ENCODE measurements around the gene RNU1-1.
"Not testable (repeated sequence)": the region's sequence is repeated elsewhere in the genome, so short reads cannot be mapped to it uniquely, and the experiment has no call there.

Gene RNU1-1

DNA sequence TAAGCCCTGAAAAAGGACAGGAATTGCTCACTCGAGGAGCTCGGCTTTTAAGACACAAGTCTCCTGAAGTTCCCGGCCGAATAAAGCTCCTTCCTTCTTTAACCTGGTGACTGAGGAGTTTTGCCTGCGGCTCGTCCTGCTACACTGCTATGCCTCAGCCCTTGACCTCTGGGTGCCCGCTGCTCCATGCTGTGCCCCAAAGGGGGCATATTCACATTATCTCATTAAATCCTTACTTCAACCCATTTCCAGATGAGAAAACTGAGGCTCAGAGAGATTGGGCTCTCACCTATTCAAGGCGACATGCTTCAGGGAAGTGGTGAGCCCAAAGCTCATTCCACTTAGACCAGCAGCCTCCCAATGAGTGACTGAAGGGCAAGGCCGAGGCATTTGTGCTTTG is 20.4 kb downstream of the RNU1-1 start:
- DNase-seq (ENCODE audit: low read depth in 3 of 3): not testable (repeated sequence)

DNA sequence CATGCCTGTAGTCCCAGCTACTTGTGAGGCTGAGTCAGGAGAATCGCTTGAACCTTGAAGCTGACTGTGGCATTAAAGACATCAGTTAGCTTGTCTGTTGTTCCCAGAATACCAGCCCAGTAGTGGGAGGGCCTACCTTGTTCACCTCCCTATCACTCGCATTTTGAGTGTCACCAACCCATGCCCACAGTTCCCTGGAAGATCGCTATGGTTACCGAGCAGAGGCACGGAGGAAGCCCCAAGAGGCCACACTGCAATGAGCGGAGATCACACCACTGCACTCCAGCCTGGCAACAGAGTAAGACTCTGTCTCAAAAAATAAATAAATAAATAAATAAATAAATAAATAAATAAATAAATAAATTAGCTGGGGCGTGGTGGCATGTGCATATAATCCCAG is 21.1 kb downstream of the RNU1-1 start:
- DNase-seq (ENCODE audit: low read depth in 3 of 3): not testable (repeated sequence)

DNA sequence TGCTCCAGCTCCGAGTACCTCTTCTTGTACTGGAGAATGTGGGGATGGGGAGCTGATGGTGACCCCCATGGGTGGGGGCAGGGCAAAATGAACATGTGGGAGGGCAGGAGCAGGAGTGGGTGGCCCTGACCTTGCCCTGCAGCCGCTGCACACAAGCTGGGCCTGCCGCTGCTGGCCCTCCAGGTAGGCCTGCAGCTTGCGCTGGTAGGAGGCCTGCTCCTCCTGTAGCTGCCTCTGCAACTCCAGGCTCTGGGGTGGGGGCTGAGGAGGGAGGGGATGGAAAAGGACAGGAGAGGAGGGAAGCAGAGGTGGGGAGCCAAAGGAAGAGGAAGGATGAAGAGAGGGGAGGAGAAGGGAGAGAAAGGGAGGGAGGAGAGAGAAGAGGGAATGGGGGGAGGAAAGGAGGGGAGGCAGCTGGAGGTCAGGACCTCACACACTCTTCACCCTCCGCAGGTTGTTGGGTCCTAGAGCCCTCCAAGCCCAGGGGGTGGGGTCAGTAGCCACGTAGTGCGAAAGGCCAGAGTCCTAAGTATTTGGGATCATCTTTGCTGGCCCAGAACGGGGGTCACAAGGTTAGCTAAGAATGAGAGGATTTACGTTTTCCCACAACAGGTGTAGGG is 22.9 kb downstream of the RNU1-1 start:
- no peak for DNase-seq (ENCODE audit: low read depth in 3 of 3)

- not testable (repeated sequence) for DNase-seq (ENCODE audit: low read depth in 3 of 3)
These were observed 24.7 kb downstream of the RNU1-1 start for GRCh38 chr1:16489195-16489880.

DNA sequence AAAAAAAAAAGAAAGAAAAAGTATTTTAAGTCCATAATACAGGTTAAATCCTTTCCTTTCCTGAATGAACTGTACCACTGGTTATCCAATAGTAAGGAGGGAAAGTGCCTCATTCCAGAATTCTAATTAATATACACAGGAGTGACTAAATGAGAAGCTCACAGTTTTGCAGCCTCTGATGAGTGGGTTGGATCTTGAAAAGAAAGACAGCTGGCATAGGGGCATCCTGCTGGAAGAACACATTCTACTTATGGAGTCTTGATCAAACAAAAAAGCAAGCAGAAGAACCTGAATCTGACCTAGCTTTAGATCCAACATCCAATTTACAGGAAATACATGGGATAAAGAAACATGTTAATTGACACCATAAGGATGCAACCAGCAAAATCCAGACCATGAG is 27.1 kb downstream of the RNU1-1 start:
- not testable (repeated sequence) for DNase-seq (ENCODE audit: low read depth in 3 of 3)

GRCh38 chr1:16486316-16486715 is 27.8 kb downstream of the RNU1-1 start:
- not testable (repeated sequence) for DNase-seq (ENCODE audit: low read depth in 3 of 3)

- no peak for DNase-seq (ENCODE audit: low read depth in 3 of 3)
These were observed 29.2 kb downstream of the RNU1-1 start for GRCh38 chr1:16484931-16485330.

DNA sequence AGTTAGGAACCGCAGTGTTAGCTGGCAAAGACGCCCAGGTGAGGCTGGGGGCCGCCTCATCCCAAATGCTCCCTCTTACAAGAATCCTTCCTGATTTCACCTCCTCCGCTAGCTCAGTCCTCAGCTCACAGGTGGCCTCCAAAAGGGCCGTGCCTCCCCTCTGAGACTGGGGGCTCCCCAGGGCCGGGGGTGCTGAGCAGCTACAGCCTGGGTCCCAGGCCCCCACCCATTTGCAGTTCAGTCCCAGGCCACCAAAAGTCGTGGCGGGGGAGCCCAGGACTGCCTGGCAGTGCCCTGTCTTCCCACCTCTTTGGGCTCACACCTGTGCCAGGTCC is 29.6 kb downstream of the RNU1-1 start:
- no peak for DNase-seq (ENCODE audit: low read depth in 3 of 3)

GRCh38 chr1:16483639-16484500 is 30.2 kb downstream of the RNU1-1 start:
- DNase-seq (ENCODE audit: low read depth in 3 of 3): not testable (repeated sequence)

GRCh38 chr1:16483146-16483545 is 30.9 kb downstream of the RNU1-1 start:
- DNase-seq (ENCODE audit: low read depth in 3 of 3): not testable (repeated sequence)

- no peak for DNase-seq (ENCODE audit: low read depth in 3 of 3)
These were observed 36.0 kb downstream of the RNU1-1 start for GRCh38 chr1:16478091-16478490.

DNA sequence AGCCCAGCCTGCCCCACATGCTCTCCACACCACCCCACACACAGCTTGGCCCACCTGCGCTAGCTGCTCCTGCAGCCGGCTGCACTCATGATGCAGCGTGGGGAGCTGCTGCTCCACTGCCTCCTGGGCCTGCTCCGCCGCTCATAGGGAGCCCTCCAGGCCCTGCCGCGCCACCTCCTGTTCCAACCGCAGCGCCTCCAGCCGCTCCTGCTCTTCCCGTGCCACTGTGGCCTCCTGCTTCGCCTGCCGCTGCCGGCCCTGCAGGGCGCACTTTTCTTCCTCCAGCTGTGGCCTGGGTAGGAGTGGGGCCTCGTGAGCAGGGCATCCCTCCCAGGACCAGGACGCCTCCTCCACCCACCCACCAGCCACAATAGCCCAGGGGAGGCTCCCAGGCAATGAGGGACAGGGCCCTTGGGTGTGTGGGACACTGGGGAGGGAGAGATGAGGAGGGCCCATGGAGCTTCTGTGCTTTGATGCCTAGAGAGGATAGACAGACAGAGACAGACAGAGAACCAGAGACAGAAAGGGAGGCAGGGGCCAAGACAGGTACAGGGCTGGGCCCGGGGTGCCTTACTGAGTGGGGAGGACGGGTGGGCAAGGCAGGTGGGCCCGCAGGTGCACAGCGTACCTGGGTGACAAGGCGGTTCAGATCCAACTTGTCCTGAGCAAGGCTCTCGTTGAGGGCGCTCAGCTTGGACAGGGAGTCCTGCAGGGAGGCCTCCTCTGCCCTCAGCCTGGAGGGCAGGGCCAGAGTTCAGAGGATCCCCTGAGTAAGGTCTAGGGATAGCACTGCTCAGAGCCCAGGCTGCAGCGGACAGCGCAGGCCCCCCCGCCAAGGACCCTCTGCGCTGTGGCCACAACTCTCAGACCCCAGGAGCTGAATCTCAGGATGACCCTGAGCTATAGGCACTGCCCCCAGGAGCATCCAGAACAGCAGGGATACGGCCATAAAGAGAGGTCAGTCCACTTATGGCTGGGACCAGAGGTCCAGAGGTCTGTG is 38.0 kb downstream of the RNU1-1 start:
- not testable (repeated sequence) for DNase-seq (ENCODE audit: low read depth in 3 of 3)

DNA sequence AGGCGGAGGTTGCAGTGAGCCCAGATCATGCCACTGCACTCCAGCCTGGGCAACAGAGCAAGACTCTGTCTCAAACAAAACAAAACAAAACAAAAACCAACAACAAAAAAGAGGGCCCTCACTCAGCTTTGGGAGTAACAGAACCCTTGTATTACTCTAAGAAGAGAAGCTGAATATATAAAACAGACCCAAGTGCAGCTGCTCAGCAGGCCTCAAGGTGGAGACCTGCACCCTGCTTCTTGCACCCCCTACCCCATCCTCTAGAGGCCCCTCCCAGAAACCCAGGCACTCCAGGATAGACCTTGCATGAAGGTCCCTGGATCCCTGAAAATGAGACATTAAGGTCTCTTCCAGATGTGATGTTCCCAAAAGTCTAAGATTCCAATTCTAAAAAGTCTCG is 39.2 kb downstream of the RNU1-1 start:
- DNase-seq (ENCODE audit: low read depth in 3 of 3): not testable (repeated sequence)

- no peak for DNase-seq (ENCODE audit: low read depth in 3 of 3)
These were observed 39.8 kb downstream of the RNU1-1 start for GRCh38 chr1:16474166-16474800.

- no peak for DNase-seq (ENCODE audit: low read depth in 3 of 3)
These were observed 45.5 kb downstream of the RNU1-1 start for GRCh38 chr1:16468558-16468957.

GRCh38 chr1:16464917-16465625 is 49.0 kb downstream of the RNU1-1 start:
- no peak for DNase-seq (ENCODE audit: low read depth in 3 of 3)
